H1 (cell line): ENCODE data around the gene SCGB3A1. TPM values are rescaled to one million over a fixed set of nuclear protein-coding genes. Genes with fewer than 3 reads are reported as not detected.

Experiments used
- CTCF ChIA-PET: fragments of 300-600 bp; sonication (Branson Sonifier 250); formaldehyde crosslinking; loops from one replicate; lab custom pipeline; 2021; ENCODE audit not compliant: partially characterized antibody; lab: Charles Lee
- POLR2A ChIA-PET: fragments of 300-600 bp; sonication (Branson Sonifier 250); formaldehyde crosslinking; loops from one replicate; lab custom pipeline; 2021; ENCODE audit warnings: inconsistent platforms; ENCODE audit not compliant: partially characterized antibody; lab: Charles Lee
- DNase-seq, 2 experiments: peaks; one replicate each; pipeline versions ENCODE4 v3.0.0 to v3.0.0-alpha.2; 2010 to 2022; ENCODE audit warnings: low spot score in 2 of 2, low read depth in 1 of 2, mixed read lengths in 1 of 2
- FAIRE-seq: peaks from 2 replicates; lab custom pipeline; 2011; peaks lifted over from hg19 to GRCh38; lab: Jason Lieb, UNC
- H2AFZ ChIP-seq: 2 replicates; pipeline ENCODE4 v1.8.1; 2012; ENCODE audit warnings: low read length, inconsistent platforms
- H2AK5ac ChIP-seq: 2 replicates; pipeline ENCODE4 v1.6.1; 2013; ENCODE audit warnings: low read depth, low read length
- H2BK120ac ChIP-seq: replicated peaks from 2 replicates; pipeline ENCODE3; 2013; ENCODE audit warnings: low read depth, low read length, inconsistent platforms
- H2BK12ac ChIP-seq: 2 replicates; pipeline ENCODE4 v1.6.1; 2013; ENCODE audit warnings: low read depth, low read length
- H2BK15ac ChIP-seq: 2 replicates; pipeline ENCODE4 v1.6.1; 2013; ENCODE audit warnings: low read length
- H2BK20ac ChIP-seq: 2 replicates; pipeline ENCODE4 v1.6.1; 2013; ENCODE audit warnings: low read length
- H2BK5ac ChIP-seq: 2 replicates; pipeline ENCODE4 v1.6.1; 2013; ENCODE audit warnings: low read depth, low read length
- H3K14ac ChIP-seq: 2 replicates; pipeline ENCODE4 v1.6.1; 2013; ENCODE audit warnings: inconsistent platforms; ENCODE audit not compliant: insufficient read length
- H3K18ac ChIP-seq: 2 replicates; pipeline ENCODE4 v1.6.1; 2013; ENCODE audit warnings: low read length; ENCODE audit errors: extremely low read depth
- H3K23ac ChIP-seq: 2 replicates; pipeline ENCODE4 v1.6.1; 2013; ENCODE audit warnings: inconsistent platforms; ENCODE audit not compliant: insufficient read length
- H3K23me2 ChIP-seq: 2 replicates; pipeline ENCODE4 v1.6.1; 2013; ENCODE audit warnings: low read depth, low read length
- H3K27ac ChIP-seq: 2 replicates; pipeline ENCODE4 v1.6.1; 2011; ENCODE audit warnings: low read depth, low read length, inconsistent platforms
- H3K27me3 ChIP-seq, 4 experiments: replicated peaks in 1 of 4; 1 replicate in 1 of 4; 2 replicates in 3 of 4; pipeline versions ENCODE4 v1.6.1 to v1.8.1; 2011 to 2013; ENCODE audit warnings: low read length in 3 of 4, mild to moderate bottlenecking in 3 of 4, inconsistent platforms in 2 of 4, mixed read lengths in 2 of 4, moderate library complexity in 1 of 4; ENCODE audit not compliant: control insufficient read depth in 3 of 4, insufficient read depth in 3 of 4; ENCODE audit errors: extremely low read depth in 1 of 4
- H3K36me3 ChIP-seq, 4 experiments: 2 replicates each; pipeline versions ENCODE4 v1.6.1 to v1.8.1; 2011 to 2013; ENCODE audit warnings: mild to moderate bottlenecking in 4 of 4, low read length in 3 of 4, moderate library complexity in 2 of 4, control low read depth in 1 of 4, inconsistent platforms in 1 of 4; ENCODE audit not compliant: insufficient read depth in 4 of 4, control insufficient read depth in 2 of 4
- H3K4ac ChIP-seq: replicated peaks from 2 replicates; pipeline ENCODE3; 2013; ENCODE audit warnings: low read length, low read depth, mixed read lengths, inconsistent platforms; ENCODE audit not compliant: insufficient read length
- H3K4me1 ChIP-seq, 4 experiments: replicated peaks in 1 of 4; 1 replicate in 1 of 4; 2 replicates in 3 of 4; pipeline versions ENCODE4 v1.6.1 to v1.8.1; 2011 to 2013; ENCODE audit warnings: low read length in 3 of 4, inconsistent platforms in 2 of 4, mixed read lengths in 1 of 4; ENCODE audit not compliant: insufficient read depth in 4 of 4, control insufficient read depth in 3 of 4
- H3K4me2 ChIP-seq, 2 experiments: 2 replicates each; pipeline versions ENCODE4 v1.6.1 to v1.8.1; 2011 to 2013; ENCODE audit warnings: low read depth in 2 of 2, low read length in 2 of 2, control low read depth in 1 of 2, inconsistent platforms in 1 of 2, mild to moderate bottlenecking in 1 of 2; ENCODE audit not compliant: insufficient read depth in 1 of 2
- H3K4me3 ChIP-seq, 4 experiments: fragments of 200-600, 300-600 bp in 1 of 4; sonication (generic), shearing (Covaris generic), sonication (Bioruptor Twin) in 1 of 4; 2 replicates each; pipeline versions ENCODE4 v1.5.1 to v1.8.1; 2011 to 2016; ENCODE audit warnings: low read length in 4 of 4, low read depth in 3 of 4, control low read depth in 2 of 4, inconsistent platforms in 2 of 4, mild to moderate bottlenecking in 2 of 4, mixed read lengths in 1 of 4, moderate library complexity in 1 of 4; ENCODE audit not compliant: insufficient read depth in 2 of 4; ENCODE audit errors: extremely low read depth in 1 of 4
- H3K56ac ChIP-seq: replicated peaks from 2 replicates; pipeline ENCODE3; 2013; ENCODE audit warnings: low read depth, mild to moderate bottlenecking, mixed read lengths, low read length, inconsistent platforms; ENCODE audit not compliant: insufficient read length
- H3K79me1 ChIP-seq: 2 replicates; pipeline ENCODE4 v1.6.1; 2013; ENCODE audit warnings: low read depth, low read length, control low read depth
- H3K79me2 ChIP-seq, 2 experiments: 2 replicates each; pipeline versions ENCODE4 v1.6.1 to v1.8.1; 2012 to 2013; ENCODE audit warnings: low read length in 2 of 2, mild to moderate bottlenecking in 2 of 2, inconsistent platforms in 1 of 2; ENCODE audit not compliant: insufficient read depth in 2 of 2, control insufficient read depth in 1 of 2
- H3K9ac ChIP-seq, 4 experiments: replicated peaks in 1 of 4; 1 replicate in 1 of 4; 2 replicates in 3 of 4; pipeline versions ENCODE4 v1.6.1 to v1.8.1; 2011 to 2013; ENCODE audit warnings: low read depth in 3 of 4, low read length in 3 of 4, control low read depth in 2 of 4, mild to moderate bottlenecking in 2 of 4, moderate library complexity in 2 of 4, inconsistent platforms in 1 of 4; ENCODE audit errors: extremely low read depth in 1 of 4
- H3K9me3 ChIP-seq, 2 experiments: 2 replicates each; pipeline versions ENCODE4 v1.6.1 to v1.8.1; 2012 to 2013; ENCODE audit warnings: mild to moderate bottlenecking in 2 of 2, moderate library complexity in 2 of 2, control low read depth in 1 of 2, inconsistent platforms in 1 of 2, low read depth in 1 of 2, low read length in 1 of 2, mixed read lengths in 1 of 2; ENCODE audit not compliant: insufficient read depth in 2 of 2
- H4K20me1 ChIP-seq, 2 experiments: replicated peaks in 1 of 2; 2 replicates each; pipeline versions ENCODE3 to v1.8.1; 2011 to 2013; ENCODE audit warnings: inconsistent platforms in 2 of 2, low read length in 2 of 2, mild to moderate bottlenecking in 1 of 2; ENCODE audit not compliant: insufficient read depth in 2 of 2, control insufficient read depth in 1 of 2
- H4K5ac ChIP-seq: 2 replicates; pipeline ENCODE4 v1.6.1; 2013; ENCODE audit warnings: low read length, low read depth, mixed read lengths, inconsistent platforms; ENCODE audit not compliant: insufficient read length
- H4K8ac ChIP-seq: 2 replicates; pipeline ENCODE4 v1.8.0; 2013; ENCODE audit warnings: mild to moderate bottlenecking, moderate library complexity, low read length, inconsistent platforms; ENCODE audit not compliant: insufficient read depth; ENCODE audit errors: extremely low read depth
- H4K91ac ChIP-seq: replicated peaks from 2 replicates; pipeline ENCODE3; 2013; ENCODE audit warnings: low read length, mixed read lengths, inconsistent platforms; ENCODE audit not compliant: insufficient read length
- BRCA1 ChIP-seq: IDR thresholded peaks from 2 replicates; pipeline ENCODE4 v1.6.1; 2012; ENCODE audit warnings: low read depth, low read length, improper control_type of control experiment
- CHD2 ChIP-seq: IDR thresholded peaks from 2 replicates; pipeline ENCODE4 v1.6.1; 2012; ENCODE audit warnings: low read length, improper control_type of control experiment
- JUND ChIP-seq: IDR thresholded peaks from 2 replicates; pipeline ENCODE4 v1.6.1; 2011; ENCODE audit warnings: mild to moderate bottlenecking, improper control_type of control experiment, low read length
- KDM5A ChIP-seq: fragments of 200-600 bp; IDR thresholded peaks from 2 replicates; pipeline ENCODE4 v1.7.1; 2012; ENCODE audit warnings: mild to moderate bottlenecking, low read length, inconsistent platforms, mixed read lengths
- RBBP5 ChIP-seq: IDR thresholded peaks from 2 replicates; pipeline ENCODE4 v1.7.1; 2012; ENCODE audit warnings: low read depth, mild to moderate bottlenecking, inconsistent platforms, low read length, moderate library complexity, borderline replicate concordance
- RFX5 ChIP-seq: IDR thresholded peaks from 2 replicates; pipeline ENCODE4 v1.6.1; 2011; ENCODE audit warnings: low read depth, low read length, improper control_type of control experiment, borderline replicate concordance
- SAP30 ChIP-seq: fragments of 300-600 bp; sonication (generic); IDR thresholded peaks from 2 replicates; pipeline ENCODE4 v1.7.1; 2012; ENCODE audit warnings: low read length, moderate library complexity, mild to moderate bottlenecking, inconsistent platforms; ENCODE audit not compliant: insufficient read depth, insufficient replicate concordance
- SIN3A ChIP-seq, 2 experiments: IDR thresholded peaks in 1 of 2; conservative IDR thresholded peaks in 1 of 2; 2 replicates each; pipeline ENCODE4 v1.6.1; 2011 to 2012; ENCODE audit warnings: low read length in 2 of 2, improper control_type of control experiment in 1 of 2, low read depth in 1 of 2, mild to moderate bottlenecking in 1 of 2
- SRF ChIP-seq: IDR thresholded peaks from 2 replicates; pipeline ENCODE4 v1.6.1; 2011; ENCODE audit warnings: mild to moderate bottlenecking, low read depth, low read length, moderate library complexity
- TAF1 ChIP-seq: IDR thresholded peaks from 2 replicates; pipeline ENCODE4 v1.6.1; 2011; ENCODE audit warnings: mild to moderate bottlenecking, low read depth, low read length
- TAF7 ChIP-seq: optimal IDR thresholded peaks from 2 replicates; pipeline ENCODE3; 2011; ENCODE audit warnings: low read depth, mild to moderate bottlenecking, inconsistent platforms, low read length, moderate library complexity, borderline replicate concordance
- TEAD4 ChIP-seq: IDR thresholded peaks from 2 replicates; pipeline ENCODE4 v1.6.1; 2012; ENCODE audit warnings: low read depth, low read length, inconsistent platforms, mixed read lengths
- YY1 ChIP-seq: IDR thresholded peaks from 2 replicates; pipeline ENCODE4 v1.6.1; 2011; ENCODE audit warnings: low read depth, mild to moderate bottlenecking, low read length
- WGBS, 2 experiments: shearing (Covaris generic) in 1 of 2; methylation state at CpG; one replicate each; pipeline versions ENCODE4 v1.1.6 to v1.1.7; 2013 to 2015; ENCODE audit warnings: low lambda C conversion rate in 2 of 2, mixed read lengths in 2 of 2, inconsistent platforms in 1 of 2, low coverage in 1 of 2, missing lambda C conversion rate in 1 of 2; ENCODE audit not compliant: insufficient replicate concordance in 2 of 2, insufficient coverage in 1 of 2, insufficient read length in 1 of 2; ENCODE audit errors: extremely low coverage in 1 of 2, missing lambda C conversion rate in 1 of 2; 5-methylcytosine and 5-hydroxymethylcytosine counted together
- polyA plus RNA-seq, 7 experiments: library from polyadenylated mRNA; depleted of rRNA in 3 of 7; stranded (reverse) in 5 of 7; unstranded in 2 of 7; fragments of >200 nt in 5 of 7; fragments of 200-250 nt in 2 of 7; gene quantifications; 1 replicate in 5 of 7; 2 replicates in 1 of 7; 4 replicates in 1 of 7; pipeline versions ENCODE4 v1.2.1 to v1.2.3, GENCODE V29; 2011 to 2013; ENCODE audit warnings: missing spikeins in 2 of 7, mixed read lengths in 2 of 7
- total RNA-seq: library from RNA; stranded (reverse); fragmentation: NEBNext Ultra II Directional; extraction: Animal tissue kit (Norgen Biotek cat#: 25700); gene quantifications from 2 replicates; pipeline ENCODE4 v1.2.1, GENCODE V29; 2021

SCGB3A1 gene
- total and polyA plus RNA-seq, 2 of the 8 experiments (the other 6 are each of a cell fraction or from before 2014, with no cell fraction given), result 0.20 TPM; not detected in 1

DNA sequence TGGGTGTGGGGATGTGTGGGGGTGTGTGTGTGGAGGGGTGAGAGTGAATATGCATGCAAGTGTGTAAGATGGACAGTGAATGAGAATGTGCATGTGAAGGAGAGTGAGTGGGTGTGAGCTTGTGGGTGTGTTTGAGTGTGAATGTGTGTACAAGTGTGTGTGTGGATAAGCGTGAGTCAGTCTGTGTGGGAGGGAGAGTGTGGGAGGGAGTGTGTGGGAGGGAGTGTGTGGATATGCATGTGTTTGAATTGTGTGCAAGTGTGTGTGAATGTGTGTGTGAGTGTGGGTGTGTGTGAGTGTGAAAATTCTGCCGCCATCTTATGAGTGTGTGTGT lies 3.7 kb upstream of the SCGB3A1 start:
- H2BK15ac ChIP-seq, result 0 out of 2 replicates have a peak overlapping the region, but pooled peaks have one; percentile 61
- H3K4me2 ChIP-seq, result no peak overlapping the region
- no peak overlapping the region for H2AK5ac ChIP-seq
- no peak overlapping the region for H2BK20ac ChIP-seq
- no peak overlapping the region for H2BK5ac ChIP-seq
- TF ChIP-seq TEAD4, result no peak
- TF ChIP-seq RFX5, result no peak
- no peak for TF ChIP-seq YY1
- TF ChIP-seq KDM5A, result no peak
- TF ChIP-seq TAF1, result no peak
- no peak for TF ChIP-seq CHD2
- no peak for TF ChIP-seq SRF
- no peak for TF ChIP-seq JUND
- TF ChIP-seq TAF7, result no peak
- TF ChIP-seq RBBP5, result no peak
- no peak for TF ChIP-seq SAP30
- no peak for TF ChIP-seq BRCA1
- no peak for TF ChIP-seq SIN3A (conservative IDR thresholded peaks at IDR 0.05 in 1 of 2, IDR thresholded peaks at IDR 0.05 in 1 of 2; ENCODE audit: low read depth in 1 of 2, low read length in 2 of 2)
- no peak overlapping the region for H4K8ac ChIP-seq
- CTCF ChIA-PET, result interaction anchor here (0.7 to 2.4 kb wide), 3 partner anchors 8 to 14 kb away, joined by 3 to 14 read pairs (median 3); no protein-coding TSS in a partner anchor
- no peaks in the 10 kb centered on the region for H3K79me1 ChIP-seq
- WGBS, 2 experiments, result 96 to 100% methylated on average over 1 to 2 of the region's 2 CpGs
- no peak overlapping the region for H3K23ac ChIP-seq
- H4K20me1 ChIP-seq, result peaks cover 0 to 2% of the 10 kb centered on the region in 2 experiments
- no peaks in the 10 kb centered on the region for H3K9me3 ChIP-seq
- DNase-seq (no peak), FAIRE-seq (no peak)
- peaks cover 0 to 9% (median 2%) of the 10 kb centered on the region in 4 experiments; a peak in 5 of 7 replicates for H3K4me1 ChIP-seq
- peaks cover 19% of the 10 kb centered on the region; the same call in 1 of the 2 replicates for H3K23me2 ChIP-seq
- H3K27me3 ChIP-seq, result peaks cover 19 to 33% (median 27%) of the 10 kb centered on the region in 4 experiments
- no peak overlapping the region for H4K5ac ChIP-seq
- H3K27ac ChIP-seq, result no peak overlapping the region
- H2BK12ac ChIP-seq, result no peak overlapping the region
- H2AFZ ChIP-seq, result no peak overlapping the region
- no peak overlapping the region for H3K18ac ChIP-seq
- no peak overlapping the region for H3K4ac ChIP-seq
- no peak overlapping the region for H4K91ac ChIP-seq
- H3K9ac ChIP-seq, result peak overlapping the region in 1 of 4 experiments; percentile 30; a peak in 1 of 7 replicates
- H2BK120ac ChIP-seq, result no peak overlapping the region
- no peaks in the 10 kb centered on the region for H3K79me2 ChIP-seq
- H3K4me3 ChIP-seq, result no peak overlapping the region
- no peaks in the 10 kb centered on the region; a peak in 1 of 8 replicates for H3K36me3 ChIP-seq
- peak overlapping the region; percentile 46 for H3K56ac ChIP-seq
- POLR2A ChIA-PET, result interaction anchor here (1.5 kb wide), 1 partner anchor 24 kb away, joined by 3 read pairs; no protein-coding TSS in a partner anchor
- no peak overlapping the region for H3K14ac ChIP-seq
